GDM1 (cell line): Measurements from ENCODE around the gene GPC2.
"Not testable (repeated sequence)": the region's sequence is repeated elsewhere in the genome, so short reads cannot be mapped to it uniquely, and the experiment has no call there.

ENCODE experiments used
- DNase-seq: peaks from one replicate; lab custom pipeline; 2025; lab: John Stamatoyannopoulos, UW

The GPC2 gene

DNA sequence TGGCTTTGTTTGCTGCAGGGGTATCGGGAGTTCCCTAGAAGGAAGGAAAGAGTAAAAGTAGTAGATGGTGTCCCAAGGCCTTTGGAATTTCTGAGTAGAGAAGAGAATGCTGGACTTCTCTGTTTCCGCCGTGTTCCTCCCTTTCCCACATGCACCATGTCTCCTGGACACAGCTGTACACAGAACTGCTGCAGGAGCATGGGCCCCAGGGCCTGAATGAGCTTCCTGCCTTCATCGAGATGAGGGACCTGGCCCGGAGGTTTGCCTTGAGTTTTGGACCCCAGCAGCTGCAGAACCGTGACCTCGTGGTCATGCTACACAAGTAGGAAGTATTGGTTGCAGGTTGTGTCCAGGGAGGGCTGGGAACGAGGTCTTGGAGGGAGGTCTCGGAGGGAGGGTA, 27.3 kb upstream of the GPC2 start:
- DNase-seq: no peak

DNA sequence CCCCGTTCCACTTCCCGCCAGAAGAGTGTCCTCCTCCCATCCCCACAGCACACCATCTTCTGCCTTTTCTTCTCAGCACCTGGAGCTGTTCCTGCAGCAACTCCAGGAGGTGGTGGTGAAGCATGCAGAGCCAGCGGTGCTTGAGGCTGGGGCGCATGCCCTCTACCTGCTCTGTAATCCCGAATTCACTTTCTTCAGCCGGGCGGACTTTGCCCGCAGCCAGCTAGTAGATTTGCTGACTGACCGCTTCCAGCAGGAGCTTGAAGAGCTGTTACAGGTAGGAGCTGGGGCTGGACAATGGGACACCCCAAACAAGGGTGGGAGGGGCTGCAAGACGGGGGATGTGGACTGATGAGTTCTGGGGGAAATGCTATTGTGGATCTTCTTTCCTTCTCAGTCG, 23.5 kb upstream of the GPC2 start:
- DNase-seq: no peak

DNA sequence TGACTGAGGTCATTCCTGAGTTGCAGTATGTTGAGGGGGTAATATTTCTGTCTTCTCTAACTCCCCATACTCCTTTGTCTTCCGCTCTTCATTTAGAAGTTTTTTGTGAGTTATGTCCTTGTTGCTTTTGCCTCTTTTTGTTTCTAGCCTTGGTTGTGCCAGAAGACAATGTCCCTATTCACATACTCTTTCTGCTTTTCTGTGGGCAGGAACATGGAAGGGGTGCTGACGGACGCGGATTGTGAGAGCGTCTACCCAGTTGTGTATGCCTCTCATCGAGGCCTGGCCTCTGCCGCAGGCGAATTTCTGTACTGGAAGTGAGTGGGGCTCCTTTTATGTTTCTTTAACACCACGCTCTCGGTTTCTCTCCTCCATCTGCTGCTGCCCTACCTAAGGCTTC, 21.1 kb upstream of the GPC2 start:
- no peak for DNase-seq

DNA sequence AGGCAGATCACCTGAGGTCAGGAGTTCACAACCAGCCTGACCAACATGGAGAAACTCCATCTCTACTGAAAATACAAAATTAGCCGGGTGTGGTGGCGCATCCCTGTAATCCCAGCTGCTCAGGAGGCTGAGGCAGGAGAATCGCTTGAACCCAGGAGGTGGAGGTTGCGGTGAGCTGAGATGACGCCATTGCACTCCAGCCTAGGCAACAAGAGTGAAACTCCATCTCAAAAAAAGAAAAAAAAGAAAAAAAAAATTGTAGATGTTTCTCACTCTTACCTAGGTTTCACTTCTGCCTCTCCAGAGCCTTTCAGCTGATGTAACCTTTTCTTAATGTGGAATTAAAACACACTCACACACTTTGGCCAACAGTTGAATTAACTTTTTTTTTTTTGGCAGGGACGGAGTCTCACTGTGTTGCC, 18.7 kb upstream of the GPC2 start:
- DNase-seq: not testable (repeated sequence)

DNA sequence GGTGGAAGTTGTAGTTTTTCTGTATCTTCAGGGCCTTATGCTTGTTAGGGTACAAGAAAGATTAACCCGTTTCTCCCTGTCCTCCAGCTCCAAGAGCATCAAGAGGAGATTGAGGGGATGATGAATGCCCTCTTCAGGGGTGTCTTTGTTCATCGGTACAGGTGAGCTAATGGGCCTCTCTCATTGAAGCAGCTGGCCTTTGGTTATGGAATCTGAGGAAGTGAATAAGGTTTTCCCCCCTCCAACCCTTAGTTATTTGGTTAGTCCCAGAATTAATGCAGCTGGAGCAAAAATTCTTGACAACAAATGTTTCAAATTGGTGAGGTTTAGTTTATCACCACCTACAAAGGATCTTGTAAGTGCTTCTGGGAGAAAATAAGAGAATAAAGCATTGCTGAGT, 18.0 kb upstream of the GPC2 start:
- DNase-seq: no peak

DNA sequence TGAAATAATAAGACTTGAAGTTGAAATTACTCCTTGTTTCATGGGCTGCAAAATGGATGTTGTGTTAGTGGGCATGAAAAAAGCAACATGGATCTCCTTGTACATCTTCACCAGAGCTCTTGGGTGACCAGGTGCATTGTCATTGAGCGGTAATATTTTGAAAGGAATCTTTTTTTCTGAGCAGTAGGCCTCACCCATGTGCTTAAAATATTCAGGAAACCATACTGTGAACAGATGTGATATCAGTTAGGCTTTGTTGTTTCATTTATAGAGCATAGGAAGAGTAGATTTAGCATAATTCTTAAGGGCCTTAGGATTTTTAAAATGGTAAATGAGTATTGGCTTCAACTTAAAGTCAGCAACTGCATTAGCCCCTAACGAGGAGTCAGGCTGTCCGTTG, 15.8 kb upstream of the GPC2 start:
- no peak for DNase-seq

DNA sequence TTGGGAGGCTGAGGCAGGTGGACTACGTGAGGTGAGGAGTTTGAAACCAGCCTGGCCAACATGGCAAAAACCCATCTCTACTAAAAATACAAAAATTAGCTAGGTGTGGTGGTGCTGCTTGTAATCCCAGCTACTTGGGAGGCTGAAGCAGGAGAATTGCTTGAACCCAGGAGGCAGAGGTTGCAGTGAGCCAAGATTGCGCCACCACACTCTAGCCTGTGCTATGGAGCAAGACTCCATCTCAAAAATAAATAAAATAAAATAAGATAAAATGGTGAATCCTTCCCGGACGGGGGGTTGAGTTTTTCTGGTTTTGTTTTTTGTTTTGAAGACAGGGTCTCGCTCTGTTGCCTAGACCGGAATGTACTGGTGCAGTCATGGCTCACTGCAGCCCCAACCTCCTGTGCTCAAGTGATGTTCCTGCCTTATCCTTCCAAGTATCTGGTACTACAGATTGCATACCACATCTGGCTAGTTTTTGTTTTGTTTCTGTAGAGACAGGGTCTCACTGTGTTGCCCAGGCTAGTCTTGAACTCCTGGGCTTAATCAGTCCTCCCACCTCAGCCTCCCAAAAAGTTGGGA, 15.2 kb upstream of the GPC2 start:
- DNase-seq: not testable (repeated sequence)

DNA sequence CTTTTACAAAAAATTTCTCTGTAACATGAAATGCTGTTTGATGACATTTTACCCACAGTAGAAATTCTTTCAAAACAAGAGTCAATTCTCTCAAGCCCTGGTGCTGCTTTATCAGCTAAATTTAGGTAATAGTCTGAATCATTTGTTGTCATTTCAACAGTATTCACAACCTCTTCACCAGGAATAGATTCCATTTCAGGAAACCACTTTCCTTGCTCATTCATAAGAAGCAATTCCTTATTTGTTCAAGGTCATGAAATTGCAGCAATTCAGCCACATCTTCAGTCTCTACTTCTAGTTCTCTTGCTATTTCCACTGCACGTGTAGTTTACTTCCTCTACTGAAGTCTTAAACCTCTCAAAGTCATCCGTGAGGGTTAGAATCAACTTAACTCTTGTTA, 14.6 kb upstream of the GPC2 start:
- DNase-seq: no peak

DNA sequence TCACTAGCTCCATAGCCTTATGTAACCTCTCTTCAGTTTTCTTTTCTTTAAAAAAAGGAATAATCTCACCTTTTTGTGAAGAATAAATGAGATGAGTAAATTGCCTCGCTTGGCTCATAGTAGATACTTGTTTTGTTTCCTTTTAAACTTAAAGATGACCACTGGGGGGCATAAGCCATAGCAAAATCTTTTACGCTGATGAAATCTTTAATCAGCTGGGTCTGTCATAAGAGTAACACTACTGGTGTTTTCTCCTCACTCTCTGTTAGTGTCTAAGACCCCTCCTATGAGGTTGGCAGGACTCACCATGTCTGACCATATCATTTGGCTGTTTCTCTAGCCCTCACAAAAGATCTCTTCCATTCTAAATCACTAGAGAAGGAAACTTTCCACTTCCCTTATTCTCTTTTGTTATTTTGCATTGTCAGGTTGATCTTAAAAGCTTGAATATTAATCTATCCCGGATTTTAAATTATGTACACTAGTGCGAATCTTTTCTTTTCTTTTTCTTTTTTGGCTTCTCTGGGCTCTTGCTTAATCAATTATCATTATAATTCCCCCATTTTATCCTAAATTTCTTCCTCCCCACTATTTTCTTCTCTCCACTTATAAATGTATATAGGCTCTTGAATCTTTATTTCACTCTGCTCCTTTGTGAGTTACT, 13.0 kb upstream of the GPC2 start:
- no peak for DNase-seq

DNA sequence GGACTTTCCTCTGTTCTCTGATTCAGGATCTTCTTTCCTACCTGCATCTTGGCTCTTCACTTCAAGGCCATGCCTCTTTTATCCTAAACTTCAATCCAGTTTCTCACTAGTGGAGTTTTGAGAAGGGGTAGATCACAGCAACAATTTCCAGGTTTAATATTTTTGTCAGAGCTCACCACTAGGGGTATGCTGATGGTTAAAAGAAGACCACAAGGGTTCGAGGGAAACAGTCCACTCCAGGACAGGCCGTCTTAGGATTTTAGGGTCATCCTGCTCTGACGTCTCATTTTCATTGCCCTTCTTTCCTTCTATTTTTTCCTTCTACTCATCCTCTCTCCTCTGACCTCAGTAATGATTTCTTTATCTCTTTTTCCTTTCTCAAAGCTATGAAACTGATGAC, 11.9 kb upstream of the GPC2 start:
- no peak for DNase-seq

DNA sequence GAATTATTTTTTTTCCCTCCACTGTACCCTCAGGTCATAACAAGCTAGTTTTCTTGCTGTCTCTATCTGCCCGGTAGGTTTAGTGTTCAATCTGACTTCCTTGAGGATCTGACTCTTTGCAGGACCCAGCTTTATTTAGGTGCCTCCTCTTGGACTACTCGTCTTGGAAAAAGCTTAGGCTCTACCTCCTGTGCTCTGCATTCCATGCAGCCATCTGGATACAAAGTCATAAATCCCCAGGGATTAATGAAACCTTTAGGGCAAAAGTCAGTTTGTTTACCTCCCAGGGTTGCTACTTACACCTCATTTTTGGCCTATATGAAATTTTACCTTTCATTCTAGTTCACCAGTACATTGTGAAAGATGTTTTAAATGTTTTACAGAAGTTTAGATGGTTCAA, 8.5 kb upstream of the GPC2 start:
- DNase-seq: no peak

DNA sequence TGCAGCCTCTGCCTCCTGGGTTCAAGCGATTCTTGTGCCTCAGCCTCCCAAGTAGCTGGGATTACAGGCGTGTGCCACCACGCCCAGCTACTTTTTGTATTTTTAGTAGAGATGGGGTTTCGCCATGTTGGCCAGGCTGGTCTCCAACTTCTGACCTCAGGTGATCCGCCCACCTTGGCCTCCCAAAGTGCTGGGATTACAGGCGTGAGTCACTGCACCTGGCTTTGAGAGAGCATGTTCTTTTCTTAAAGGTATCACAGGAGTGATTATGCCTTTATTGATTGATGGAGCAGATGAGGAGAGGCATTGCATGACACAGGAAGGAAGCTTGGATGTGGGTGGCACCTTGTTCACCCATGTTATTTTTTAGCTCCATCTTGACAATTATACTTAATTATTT, 5.9 kb upstream of the GPC2 start:
- DNase-seq: not testable (repeated sequence)

DNA sequence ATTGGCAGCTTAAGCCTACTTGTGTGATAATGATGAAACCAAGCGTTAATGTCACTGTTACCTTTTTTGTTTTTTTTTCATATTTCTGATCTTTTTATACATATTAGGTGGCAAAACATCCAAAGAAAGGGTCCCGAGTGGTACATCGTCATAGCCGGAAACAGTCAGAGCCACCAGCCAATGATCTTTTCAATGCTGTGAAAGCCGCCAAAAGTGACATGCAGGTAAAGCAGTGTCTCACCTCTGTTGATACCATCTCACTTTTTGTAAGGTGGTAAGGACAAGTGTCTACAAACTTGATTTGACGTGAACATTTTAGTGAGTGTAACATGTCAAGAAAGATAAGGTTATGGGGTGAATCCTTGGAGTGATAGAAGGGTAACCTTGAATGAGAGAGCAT, 5.4 kb upstream of the GPC2 start:
- DNase-seq: not testable (repeated sequence)

DNA sequence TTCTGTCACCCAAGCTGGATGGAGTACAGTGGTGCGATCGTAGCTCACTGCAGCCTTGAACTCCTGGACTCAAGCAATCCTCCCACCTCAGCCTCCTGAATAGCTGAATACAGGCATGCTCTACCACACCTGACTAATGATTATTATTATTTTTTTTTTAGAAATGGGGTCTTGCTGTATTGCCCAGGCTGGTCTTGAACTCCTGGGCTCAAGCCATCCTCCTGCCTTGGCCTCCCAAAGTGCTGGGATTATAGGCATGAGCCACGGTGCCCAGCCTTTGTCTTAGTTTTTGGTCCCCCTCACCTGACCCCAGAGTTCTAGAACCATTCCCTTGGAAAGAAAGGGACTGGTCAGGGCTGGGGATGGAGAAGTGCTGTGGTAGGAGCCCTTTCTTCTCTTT, 2.9 kb upstream of the GPC2 start:
- not testable (repeated sequence) for DNase-seq

DNA sequence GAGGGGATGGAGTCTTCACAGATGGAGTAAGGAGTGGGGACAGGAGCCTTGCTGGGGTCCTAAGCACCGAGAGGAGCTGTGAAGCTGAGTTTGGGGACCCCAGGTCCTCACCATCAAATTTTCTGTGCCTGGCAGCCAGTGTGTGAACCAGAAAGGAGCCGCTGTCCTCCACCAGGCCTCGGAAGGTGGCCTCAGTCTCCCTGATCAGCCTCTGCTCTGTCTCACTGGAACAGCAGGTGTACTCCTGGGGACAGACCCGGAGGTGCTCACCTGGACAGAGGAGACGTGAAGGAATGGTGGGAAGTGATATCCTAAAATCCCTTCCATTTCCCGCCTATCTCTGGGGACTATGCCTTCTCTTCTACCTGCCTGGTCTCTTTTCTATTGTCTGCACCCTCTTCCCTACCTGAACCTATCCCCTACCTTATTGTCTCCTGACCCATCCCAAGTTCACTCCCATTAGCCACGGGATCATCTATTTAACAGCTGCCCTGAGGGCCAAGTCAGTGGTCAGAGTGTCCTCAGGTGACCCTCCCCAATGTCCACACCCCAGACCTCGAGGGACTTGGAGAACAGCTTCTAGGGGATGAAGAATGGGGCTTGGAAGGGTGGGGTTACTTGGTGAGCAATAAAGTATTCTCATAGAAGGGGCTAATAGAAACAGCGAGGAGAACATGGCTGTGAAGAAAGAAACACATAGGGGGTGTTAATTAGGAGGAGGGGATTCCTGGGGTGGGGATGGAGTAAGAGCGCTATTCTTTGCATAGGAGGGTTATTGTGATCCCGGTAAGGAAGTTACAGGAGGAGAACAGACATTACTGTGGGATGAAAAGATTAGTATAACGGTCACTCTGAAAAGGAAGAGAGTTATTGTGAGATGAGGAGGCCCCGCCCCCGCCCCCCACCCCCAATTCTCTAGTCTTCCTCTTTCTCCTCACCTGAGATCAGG, 811 bp downstream of the GPC2 start:
- no peak for DNase-seq

DNA sequence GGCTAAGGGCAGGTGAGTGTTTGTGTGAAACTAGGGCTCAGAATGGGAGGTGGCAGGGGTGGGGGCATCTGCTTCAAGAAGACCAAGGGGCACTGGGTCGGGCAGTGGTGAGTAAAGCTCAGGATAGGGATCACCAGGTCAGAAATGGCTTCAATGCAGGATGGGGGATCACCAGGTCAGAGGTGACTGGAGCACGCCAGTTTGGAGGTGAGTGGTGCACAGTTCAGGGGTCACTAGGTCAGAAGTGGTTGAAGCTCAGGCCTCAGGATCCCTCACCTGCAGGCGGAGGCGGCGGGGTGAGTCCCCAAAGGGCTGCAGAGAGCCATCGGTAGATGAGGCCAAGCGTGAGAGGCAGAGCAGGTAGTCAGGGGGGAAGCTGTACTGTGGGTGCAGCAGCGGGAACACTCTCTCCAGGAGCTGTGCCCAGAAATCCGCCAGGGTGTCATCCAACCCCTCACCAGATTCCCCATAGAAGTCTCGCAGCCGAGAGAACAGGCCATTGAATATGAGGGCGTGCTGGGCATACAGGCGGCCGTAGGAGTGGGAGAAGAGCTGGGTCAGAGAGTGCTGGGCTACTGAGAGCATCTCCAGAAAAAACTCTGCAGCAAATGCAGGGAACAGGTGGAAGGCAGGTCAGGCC, 1.8 kb downstream of the GPC2 start:
- no peak for DNase-seq

DNA sequence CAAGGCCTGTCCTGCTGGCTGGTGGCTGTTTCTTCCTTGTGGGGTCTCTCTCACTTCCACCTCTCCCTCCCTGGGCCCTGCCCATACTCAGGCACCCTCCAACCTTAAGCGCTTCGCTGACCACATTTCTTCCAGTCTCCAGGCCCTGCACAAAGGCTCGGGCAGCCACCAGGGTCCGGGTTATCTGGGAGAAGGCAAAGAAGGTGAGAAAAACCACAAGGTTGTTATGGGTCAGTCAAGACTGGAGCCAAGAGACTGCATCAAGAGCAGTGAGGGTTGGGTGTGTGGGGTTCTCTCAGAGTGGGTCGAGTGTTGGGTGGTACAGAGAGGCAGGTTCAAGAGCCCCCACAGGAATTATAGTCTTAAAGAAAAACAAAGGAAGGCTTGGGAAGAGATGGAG, 2.6 kb downstream of the GPC2 start:
- DNase-seq: no peak

DNA sequence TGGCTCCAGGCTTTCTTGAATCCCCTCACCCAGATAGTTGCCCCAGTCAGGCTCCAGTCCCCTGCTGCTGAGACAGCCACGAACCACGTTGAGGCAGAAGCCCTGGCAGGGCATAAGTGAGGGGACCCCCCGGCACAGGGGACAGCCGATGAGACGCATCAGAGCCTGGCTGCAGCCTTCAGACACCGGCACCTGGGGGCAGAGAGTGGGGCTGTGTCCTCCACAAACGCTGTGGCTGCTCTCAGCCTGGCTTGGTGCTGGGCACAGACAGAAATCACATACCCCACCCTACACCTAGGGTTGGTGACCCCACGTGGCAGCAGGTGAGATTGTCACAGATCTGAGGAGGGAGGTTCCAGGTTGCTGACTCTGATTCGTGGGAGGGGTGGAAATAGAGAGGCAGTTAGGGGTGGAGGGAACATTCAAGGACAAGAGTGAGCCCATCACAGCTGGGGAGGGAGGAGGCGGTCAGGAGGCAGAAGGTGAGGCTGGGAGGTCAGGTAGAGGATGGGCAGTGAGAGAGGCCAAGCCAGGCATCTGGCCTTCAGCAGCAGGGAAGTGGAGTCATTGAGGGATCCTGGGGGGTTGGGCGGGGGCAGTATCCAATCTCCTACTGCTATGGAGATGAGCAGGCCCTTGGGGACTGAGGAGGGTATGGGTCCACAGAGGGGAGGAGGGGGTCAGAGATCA, 3.2 kb downstream of the GPC2 start:
- DNase-seq: no peak

DNA sequence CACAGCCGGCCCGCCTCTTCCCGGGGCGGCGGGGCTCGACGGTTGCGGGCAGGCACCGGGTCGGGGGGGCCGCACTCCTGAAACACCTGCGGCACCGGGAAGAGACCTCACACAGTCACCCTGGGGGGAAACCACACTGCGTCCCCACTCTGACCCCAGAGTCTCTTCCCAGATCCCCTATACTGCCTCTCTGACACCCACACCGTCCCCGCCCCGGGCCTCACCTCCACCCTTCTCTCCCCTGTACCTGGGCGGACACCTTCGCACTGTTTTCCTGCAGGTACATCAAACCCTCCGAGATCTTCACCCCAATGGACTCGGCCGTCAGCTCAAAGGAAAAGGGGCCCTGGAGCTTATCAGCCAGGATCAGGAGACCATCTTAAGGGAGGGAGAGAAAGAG, 5.3 kb downstream of the GPC2 start:
- no peak for DNase-seq

DNA sequence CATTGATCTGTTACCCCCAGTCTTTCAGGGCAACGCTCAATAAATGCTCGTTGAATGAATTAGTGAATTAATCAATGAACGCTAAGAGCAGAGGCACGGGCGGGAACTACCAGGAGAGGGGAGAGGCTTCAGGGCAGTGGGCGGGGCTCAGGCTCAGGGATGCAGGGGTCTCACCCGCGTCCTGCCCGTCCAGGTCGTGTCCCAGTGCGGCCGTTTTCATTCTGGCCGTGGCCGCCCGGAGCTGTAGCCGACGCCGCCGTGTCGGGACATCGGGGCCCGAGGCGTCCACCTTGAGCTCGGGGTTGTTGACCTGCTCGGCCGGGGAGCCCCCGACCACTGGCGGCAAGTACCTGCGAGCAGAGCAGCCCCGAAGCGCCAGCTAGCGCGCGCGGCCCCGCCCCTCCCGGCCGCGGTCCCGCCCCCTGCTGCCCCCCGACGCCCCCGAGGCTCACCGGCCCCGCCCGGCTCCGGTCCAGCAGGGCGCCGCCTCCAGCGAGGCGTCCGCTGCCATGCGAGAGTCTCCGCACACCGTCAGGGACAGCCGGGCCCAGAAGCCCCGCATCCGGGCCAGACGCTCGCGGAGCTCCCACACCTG, 6.0 kb downstream of the GPC2 start:
- DNase-seq: no peak

DNA sequence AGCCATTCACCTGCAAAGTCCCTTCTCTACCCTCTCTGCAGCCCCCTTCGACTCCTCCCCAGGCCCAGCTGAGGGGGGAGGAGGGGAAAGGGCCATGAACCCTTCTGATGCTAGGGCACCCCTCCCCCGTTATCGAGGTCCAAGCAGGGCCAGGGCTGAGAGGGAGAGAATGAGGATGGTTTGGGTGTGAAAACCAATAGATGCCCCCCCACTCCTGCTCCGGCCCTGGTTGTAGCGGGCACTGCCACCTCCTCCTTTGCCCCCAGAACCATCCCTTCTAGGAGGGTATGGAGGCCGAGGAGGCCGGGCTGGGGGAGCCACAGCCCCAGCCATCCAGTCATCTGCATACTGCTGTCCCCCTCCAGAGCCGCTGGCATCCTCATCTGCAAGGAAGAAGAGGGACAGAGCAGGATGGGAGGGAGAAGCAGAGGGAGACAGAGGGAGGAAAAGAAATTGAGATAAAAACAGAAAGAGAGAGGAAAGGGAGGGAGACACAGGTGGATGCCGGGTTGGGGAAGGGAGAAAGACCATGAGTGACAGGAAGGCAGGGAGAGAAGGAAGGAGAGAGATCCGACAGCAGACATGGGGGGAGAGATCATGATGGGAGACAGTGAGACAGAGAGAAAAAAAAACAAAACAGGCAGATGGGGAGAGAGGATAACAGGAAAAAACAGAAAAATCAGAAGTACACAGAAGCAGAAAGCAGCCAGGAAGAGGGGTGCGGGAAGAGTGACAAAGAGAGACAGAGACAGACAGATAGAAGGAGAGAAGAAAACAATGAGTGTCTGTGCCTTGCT, 6.9 kb downstream of the GPC2 start:
- no peak for DNase-seq
